ENCODE measurements around the gene KLHL7. TPM values are rescaled to one million over a fixed set of nuclear protein-coding genes. Genes with fewer than 3 reads are reported as not detected.

KLHL7 gene
- total and polyA plus RNA-seq, 2 donors (not counting 3 experiments of a cell fraction or from before 2014, with no cell fraction given) = 21.3 to 32.1 TPM

DNA sequence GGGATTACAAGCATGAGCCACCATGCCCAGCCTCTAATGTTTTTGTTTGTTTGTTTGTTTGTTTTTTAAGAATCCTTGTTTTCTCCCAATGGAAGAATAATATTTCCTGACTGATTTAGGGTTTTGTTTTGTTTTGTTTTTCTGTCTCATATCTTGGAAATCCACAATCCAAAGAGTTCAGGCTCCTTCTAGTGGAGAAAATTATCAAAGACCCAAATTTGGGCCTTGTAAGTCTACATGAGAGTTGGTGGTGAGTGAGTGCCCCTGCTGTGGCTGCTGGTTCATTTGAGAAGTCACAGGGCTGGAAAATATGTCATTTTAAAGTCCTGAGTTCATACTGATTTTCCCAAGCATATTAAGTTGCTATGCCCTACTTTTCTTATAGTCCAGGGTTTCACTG, 33.5 kb upstream of the KLHL7 start:
- FAIRE-seq = no peak
- H3K27me3 ChIP-seq (ENCODE audit: control insufficient read depth in 2 of 2, insufficient read depth in 2 of 2, low read length in 2 of 2) = peaks cover 0 to 3% of the 10 kb centered on the region in 2 experiments
- no peaks in the 10 kb centered on the region for H4K20me1 ChIP-seq (replicated peaks; ENCODE audit: control insufficient read depth, extremely low read depth, insufficient read depth, low read length)
- H2AFZ ChIP-seq (ENCODE audit: low read depth, low read length) = no peak overlapping the region
- no peak overlapping the region for H3K27ac ChIP-seq (ENCODE audit: insufficient read depth, low read depth, low read length)
- CTCF ChIA-PET = interaction anchor here (1.2 to 1.8 kb wide), 3 partner anchors 14 to 511 kb away, joined by 3 to 7 read pairs (median 6); no protein-coding TSS in a partner anchor
- TF ChIP-seq GATA2 (IDR thresholded peaks at IDR 0.05; ENCODE audit: insufficient read depth, insufficient read length, low read depth, low read length) (no peak), EZH2 (IDR thresholded peaks at IDR 0.05; ENCODE audit: borderline replicate concordance, low read depth, low read length, severe bottlenecking) (no peak), MYC (IDR thresholded peaks at IDR 0.05; ENCODE audit: low read depth, low read length) (no peak), POLR2A (IDR thresholded peaks at IDR 0.05; ENCODE audit: low read depth, low read length) (no peak), POLR2AphosphoS5 (IDR thresholded peaks at IDR 0.05; ENCODE audit: insufficient read depth, low read depth, low read length) (no peak), JUN (IDR thresholded peaks at IDR 0.05; ENCODE audit: borderline replicate concordance, insufficient read depth, insufficient read length, low read depth) (no peak), FOS (IDR thresholded peaks at IDR 0.05; ENCODE audit: borderline replicate concordance, insufficient read depth, low read length) (no peak)
- TF ChIP-seq, protein P1, sequence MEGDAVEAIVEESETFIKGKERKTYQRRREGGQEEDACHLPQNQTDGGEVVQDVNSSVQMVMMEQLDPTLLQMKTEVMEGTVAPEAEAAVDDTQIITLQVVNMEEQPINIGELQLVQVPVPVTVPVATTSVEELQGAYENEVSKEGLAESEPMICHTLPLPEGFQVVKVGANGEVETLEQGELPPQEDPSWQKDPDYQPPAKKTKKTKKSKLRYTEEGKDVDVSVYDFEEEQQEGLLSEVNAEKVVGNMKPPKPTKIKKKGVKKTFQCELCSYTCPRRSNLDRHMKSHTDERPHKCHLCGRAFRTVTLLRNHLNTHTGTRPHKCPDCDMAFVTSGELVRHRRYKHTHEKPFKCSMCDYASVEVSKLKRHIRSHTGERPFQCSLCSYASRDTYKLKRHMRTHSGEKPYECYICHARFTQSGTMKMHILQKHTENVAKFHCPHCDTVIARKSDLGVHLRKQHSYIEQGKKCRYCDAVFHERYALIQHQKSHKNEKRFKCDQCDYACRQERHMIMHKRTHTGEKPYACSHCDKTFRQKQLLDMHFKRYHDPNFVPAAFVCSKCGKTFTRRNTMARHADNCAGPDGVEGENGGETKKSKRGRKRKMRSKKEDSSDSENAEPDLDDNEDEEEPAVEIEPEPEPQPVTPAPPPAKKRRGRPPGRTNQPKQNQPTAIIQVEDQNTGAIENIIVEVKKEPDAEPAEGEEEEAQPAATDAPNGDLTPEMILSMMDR (IDR thresholded peaks at IDR 0.05; ENCODE audit: extremely low read depth in 1 of 2, insufficient read depth in 1 of 2, low read depth in 1 of 2, low read length in 2 of 2) = no peak
- TF ChIP-seq, protein P2, sequence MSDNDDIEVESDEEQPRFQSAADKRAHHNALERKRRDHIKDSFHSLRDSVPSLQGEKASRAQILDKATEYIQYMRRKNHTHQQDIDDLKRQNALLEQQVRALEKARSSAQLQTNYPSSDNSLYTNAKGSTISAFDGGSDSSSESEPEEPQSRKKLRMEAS (IDR thresholded peaks at IDR 0.05; ENCODE audit: insufficient read depth, insufficient read length) = no peak
- H3K36me3 ChIP-seq (ENCODE audit: control insufficient read depth in 2 of 2, extremely low read depth in 1 of 2, insufficient read depth in 2 of 2, low read length in 2 of 2) = no peaks in the 10 kb centered on the region
- H3K4me2 ChIP-seq (ENCODE audit: insufficient read depth, low read length) = no peak overlapping the region
- H3K4me1 ChIP-seq (ENCODE audit: control insufficient read depth, extremely low read depth, insufficient read depth, low read length) = peaks cover 5% of the 10 kb centered on the region
- intact Hi-C loops (cut with micrococcal nuclease) (no loop called here), dilution Hi-C loops (cut with MboI; ENCODE audit: extremely low pct_ligation_motif_present, low sequenced_read_pairs) (no loop called here)
- BruUV-seq (replicated peaks) = no TSS peak
- no peaks in the 10 kb centered on the region for H3K9me3 ChIP-seq (replicated peaks; ENCODE audit: control insufficient read depth, insufficient read depth, low read length)
- no peaks in the 10 kb centered on the region for H3K79me2 ChIP-seq (ENCODE audit: control insufficient read depth, insufficient read depth, low read length)
- no peak overlapping the region for H3K4me3 ChIP-seq (replicated peaks in 1 of 3; ENCODE audit: insufficient read depth in 1 of 3, low read depth in 1 of 3, low read length in 3 of 3)
- POLR2A ChIA-PET = no interaction called here
- H3K9me1 ChIP-seq (replicated peaks; ENCODE audit: control insufficient read depth, extremely low read depth, insufficient read depth, low read length) = no peaks in the 10 kb centered on the region
- no peak overlapping the region for H3K9ac ChIP-seq (replicated peaks; ENCODE audit: extremely low read depth, insufficient read depth, low read length)
- no peak for DNase-seq (ENCODE audit: low read depth, low spot score)
